Skeletal muscle cell (primary cell): Measurements from ENCODE around the gene NR2F1.
"Not testable (repeated sequence)": the region's sequence is repeated elsewhere in the genome, so short reads cannot be mapped to it uniquely, and the experiment has no call there.

Experiments
- DNase-seq: peaks from one replicate; pipeline ENCODE4 v3.0.0-alpha.2; 2010; ENCODE audit warnings: low read depth
- H3K4me3 ChIP-seq: 2 replicates; pipeline ENCODE4 v1.5.1; 2011; ENCODE audit warnings: low read depth, mild to moderate bottlenecking, control low read depth, low read length, moderate library complexity

Gene NR2F1

DNA sequence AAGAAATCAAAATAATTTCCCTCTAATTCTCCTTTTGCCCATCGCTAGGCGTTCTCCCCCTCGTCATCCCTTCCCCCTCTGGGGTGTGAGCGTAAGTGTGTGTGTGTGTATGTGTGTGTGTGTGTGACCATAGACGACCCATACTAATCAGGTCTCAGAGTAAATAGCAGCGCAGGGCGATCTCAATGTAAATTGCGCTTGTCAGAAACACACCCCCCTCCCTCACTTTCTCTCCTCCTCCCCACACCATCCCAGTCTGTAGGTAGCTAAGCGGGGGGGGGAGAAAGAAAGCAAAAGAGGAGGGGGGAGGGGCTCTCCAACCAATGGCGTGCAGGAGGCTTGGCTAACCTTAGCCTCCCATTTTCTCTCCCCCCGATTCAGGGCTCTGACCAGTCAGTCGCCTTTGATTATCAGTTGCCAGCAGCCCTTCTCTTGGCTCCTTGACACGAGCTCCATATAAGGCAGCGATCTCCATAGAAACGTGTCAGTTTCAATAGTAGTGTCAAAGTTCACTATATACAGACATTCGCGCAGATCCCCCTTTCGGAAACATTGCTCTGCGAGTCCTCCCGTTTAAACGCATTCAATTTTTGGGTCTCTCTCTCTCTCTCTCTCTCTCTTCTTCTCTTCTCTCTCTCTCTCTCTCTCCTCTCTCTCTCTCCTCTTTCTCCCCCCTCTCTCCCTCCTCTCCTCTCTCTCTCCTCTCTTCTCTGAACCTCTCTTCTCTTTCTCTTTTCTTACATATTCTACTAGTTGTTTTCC lies at the start of gene NR2F1:
Gene NR2F1, plus strand, starts transcription at position 546 of the 762 bp plus-strand sequence. CDS start 1,802 bp downstream, outside the sequence.
- peak within 1 kb of the TSS; percentile 71 for H3K4me3 ChIP-seq
- peak; percentile 82 for DNase-seq

DNA sequence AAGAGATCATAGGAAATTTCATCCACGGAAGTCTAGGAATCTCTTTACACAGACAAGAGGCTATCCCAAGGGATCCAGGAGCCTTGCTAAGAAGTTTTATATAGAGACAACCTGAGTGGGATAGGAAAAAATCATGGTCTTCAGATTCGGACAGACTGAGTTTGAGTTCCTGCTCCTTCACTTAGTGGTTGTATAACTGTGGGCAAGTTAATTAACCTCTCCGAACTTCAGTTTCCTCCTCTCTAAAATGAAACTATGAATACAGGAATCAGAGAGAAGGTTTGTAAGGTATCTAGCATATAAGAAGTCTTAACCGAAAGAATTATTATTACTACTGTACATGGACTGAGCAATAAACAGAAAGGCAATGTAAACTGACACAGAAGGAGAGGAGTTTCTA lies 37.1 kb upstream of the NR2F1 start:
- DNase-seq, result no peak
- H3K4me3 ChIP-seq, result no peak overlapping the region

- DNase-seq, H3K4me3 ChIP-seq: not testable (repeated sequence)
Measured at GRCh38 chr5:93549594-93549993, 33.4 kb upstream of the NR2F1 start.

DNA sequence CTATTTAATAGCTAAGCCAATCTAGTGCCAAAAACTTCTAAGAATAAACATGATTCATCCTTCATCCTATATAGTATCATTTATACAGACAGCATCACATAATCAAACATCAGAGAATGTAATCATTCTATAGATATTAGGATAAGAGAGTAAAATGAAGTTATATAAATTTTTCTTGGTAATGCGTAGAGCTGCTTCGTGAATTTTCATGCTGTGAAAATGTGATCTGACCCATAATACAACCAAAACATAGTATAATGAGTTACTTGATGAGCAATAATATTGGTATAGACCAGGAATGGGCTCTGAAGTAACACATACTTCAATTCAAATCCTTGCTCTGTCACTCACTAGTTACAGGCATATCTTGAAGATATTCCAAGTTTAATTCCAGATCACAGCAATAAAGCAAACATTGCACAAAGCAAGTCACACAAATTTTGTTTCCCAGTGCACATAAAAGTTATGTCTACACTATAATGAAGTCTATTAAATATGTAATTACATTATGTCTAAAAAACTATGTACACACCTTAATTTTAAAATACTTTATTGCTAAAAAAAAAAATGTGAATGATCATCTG lies 25.9 kb upstream of the NR2F1 start:
- no peak overlapping the region for H3K4me3 ChIP-seq
- no peak for DNase-seq

GRCh38 chr5:93566091-93566490 lies 16.9 kb upstream of the NR2F1 start:
- DNase-seq, result no peak

DNA sequence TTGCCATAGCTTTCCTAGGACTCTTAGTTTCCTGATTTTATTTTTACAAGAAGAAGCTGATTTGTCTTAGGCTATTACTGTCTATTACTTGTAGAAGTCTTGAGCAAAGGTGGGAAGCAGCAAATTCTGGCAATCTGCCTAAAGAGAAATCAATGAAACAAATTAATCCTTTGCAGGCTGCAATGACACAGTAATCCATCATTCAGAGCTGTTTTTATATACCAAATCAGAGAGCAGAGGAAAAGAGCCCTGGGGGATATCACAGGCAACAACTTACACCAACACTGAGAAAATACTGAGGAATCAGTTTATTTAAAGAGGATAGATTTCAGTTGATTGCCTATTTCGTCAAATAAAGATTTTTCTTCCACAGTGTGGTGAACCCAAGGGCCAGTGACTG lies 15.6 kb upstream of the NR2F1 start:
- DNase-seq, result no peak
- H3K4me3 ChIP-seq, result no peak overlapping the region

More at GRCh38 chr5:93566091-93566490, 16.9 kb upstream of the NR2F1 start:
- no peak overlapping the region for H3K4me3 ChIP-seq

DNA sequence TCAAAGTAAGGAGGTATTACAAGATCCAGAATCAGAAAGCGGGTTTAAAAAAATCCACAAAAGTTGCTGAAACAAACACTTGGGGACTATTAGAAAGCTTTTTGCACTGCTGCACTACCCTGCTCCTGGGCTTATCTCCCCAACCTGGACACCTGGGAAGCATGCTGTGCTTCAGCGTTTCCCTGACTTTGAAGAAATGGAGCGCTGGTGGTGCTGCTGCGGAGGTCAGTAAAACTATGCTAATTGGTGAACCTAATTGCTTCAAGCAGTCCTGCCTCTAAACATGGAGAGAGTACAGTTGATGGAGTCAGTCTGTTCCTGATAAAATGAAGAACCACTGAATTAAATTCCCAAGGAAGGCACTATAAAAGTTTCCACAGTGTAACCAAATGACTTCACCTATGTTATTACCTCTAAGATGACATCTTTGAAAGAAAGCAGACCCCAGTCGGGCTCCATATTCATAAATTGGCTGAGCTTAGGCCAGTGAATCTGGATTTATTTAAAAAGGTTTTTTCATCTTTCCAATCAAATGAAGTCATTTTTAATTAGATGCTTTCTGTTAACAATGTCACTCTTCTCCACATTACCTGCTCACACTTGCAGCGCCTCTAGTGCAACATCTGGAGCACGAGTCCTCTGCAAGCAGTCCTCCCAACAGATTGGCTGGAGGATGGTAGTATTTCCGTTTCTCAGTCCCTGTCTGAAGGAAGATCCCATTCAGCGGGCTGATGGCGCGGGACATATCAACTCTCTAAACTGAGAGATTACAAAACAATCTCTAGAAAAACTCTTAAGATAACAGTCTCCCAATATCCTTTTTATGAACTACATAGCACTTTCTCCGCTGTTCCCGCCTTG lies 13.5 kb upstream of the NR2F1 start:
- no peak for DNase-seq
- H3K4me3 ChIP-seq, result no peak overlapping the region

GRCh38 chr5:93570294-93571113 lies 12.5 kb upstream of the NR2F1 start:
- DNase-seq, result no peak
- H3K4me3 ChIP-seq, result no peak overlapping the region

DNA sequence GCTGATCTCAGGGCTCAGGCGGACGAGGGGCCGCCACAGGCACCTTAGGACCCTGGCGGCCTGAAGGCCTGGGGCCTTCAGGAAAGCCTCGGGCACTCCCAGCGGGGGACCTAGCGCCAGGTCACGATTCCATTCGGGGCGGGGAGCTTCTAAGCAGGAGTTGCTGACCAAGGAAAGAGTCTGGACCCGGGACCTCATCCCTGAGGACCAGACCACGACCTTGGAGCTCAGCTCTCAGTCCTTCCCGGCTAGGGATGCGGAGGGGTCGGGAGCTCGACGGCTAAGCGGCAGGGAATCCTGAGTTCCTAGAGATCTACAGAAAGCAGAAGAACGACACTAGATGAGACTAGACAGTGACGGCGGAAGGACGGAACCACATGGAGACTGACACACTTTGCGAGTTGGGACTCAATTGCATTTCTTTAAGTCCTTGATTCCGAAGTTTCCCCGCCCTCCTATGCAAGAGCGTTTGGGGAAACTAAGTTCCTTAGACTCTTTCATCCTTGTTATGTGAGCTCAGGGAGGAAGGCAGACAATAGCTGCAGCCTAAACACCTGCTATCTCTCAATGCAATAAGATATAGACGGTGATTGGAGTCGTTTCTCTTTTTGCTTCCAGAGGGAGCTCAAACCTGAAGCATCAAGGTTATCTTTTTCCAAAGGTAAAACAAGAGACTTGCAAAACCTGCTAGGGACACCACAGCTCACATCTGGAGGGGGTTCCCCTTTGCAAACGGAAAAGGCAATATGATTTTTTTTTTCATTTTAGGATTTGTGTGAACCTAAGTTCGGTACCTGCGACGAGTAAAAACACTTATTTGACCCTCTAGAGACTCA lies 11.7 kb upstream of the NR2F1 start:
- peak overlapping the region; percentile 43 for H3K4me3 ChIP-seq
- no peak for DNase-seq

DNA sequence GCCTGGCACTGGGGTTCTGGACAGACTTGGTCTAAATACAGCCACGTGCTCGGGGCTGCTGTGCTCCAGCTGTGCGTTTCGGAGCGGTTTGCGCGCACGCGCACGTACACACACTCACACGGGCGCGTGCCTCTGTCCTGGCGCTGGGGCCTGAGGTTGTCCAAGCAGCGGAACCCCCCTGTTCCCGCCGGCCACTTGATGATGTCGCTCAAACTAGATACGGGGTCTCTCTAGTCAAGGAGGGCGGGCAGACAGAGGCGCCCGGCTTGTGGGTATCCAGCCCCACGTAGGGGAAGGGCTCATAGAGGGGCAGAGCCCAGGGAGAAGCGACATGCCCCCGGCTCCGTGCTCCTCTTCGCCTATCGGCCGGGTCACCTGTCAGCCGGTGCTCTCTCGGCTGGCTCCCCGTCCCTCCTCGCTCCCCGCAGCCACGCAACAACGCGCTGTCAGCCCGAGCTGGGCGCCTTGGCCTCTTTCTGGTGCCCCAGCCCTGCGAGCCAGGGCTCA lies 10.9 kb upstream of the NR2F1 start:
- H3K4me3 ChIP-seq, result peak overlapping the region; percentile 43
- no peak for DNase-seq

- H3K4me3 ChIP-seq, result peak overlapping the region; percentile 43
Measured at GRCh38 chr5:93572608-93573353, 10.2 kb upstream of the NR2F1 start.

GRCh38 chr5:93573354-93574351 lies 9.4 kb upstream of the NR2F1 start:
- H3K4me3 ChIP-seq, result peak overlapping the region; percentile 43
- DNase-seq, result no peak

More at GRCh38 chr5:93572608-93573353, 10.2 kb upstream of the NR2F1 start:
- DNase-seq, result no peak

GRCh38 chr5:93574491-93575305 lies 8.3 kb upstream of the NR2F1 start:
- no peak for DNase-seq
- H3K4me3 ChIP-seq, result no peak overlapping the region

DNA sequence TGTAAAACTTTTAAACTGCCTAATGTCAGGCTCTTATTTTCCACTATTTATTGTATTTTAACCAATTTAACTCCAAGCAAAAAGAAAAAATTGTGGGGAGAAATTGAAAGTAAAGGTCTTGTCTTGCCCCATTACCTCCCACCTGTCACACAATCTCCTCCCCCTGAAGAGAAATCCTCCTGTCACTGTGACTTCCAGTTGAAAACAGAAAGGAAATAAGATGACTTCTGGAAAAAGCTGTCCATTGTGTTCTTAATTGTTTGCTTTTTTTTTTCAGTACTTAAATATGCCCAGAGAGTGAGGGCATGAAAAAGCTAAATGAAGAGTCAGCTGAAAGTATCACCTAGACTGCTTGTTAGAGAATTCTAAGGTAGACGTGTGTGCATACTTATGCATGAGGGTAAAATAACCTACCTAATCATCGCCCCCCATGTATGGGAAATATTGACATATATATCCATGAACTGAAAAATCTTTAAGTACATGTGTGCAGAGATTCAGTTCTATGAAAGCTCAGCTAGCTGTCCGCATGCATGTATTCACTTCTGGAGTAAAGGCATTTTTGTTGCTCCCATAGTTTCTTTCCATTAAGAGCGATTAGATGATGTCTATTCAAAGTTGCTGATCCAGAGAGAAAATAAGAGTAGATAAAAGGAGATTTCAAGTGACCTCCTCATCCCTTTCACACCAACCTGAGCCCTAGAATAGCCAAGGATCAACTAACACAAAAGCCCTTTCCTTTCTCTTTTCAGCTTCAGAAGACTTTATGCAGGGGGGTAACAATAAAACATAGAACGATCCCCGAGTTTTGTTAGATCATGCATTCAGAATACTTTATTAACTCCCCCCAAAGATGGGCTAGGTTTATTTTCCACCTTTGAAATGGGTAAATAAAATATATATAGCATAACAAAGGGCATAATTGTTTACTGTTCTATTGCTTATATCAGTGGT lies 7.3 kb upstream of the NR2F1 start:
- no peak for DNase-seq
- H3K4me3 ChIP-seq, result no peak overlapping the region
